ENCODE results near the gene ZWINT.
A peak's percentile ranks its signal among the peaks of the same experiment; 100 is the strongest.

The ZWINT gene

GRCh38 chr10:56360967-56361612 lies at the start of gene ZWINT:
ZWINT (minus strand) TSS chr10:56361259; CDS start chr10:56361236, 23 bp downstream.
- DNase-seq (ENCODE audit: low spot score) = peak; percentile 97

- no peak for DNase-seq (ENCODE audit: low spot score)
Measured at GRCh38 chr10:56383806-56384205, 22.7 kb upstream of the ZWINT start.

- DNase-seq (ENCODE audit: low spot score) = peak; percentile 24
Measured at GRCh38 chr10:56370217-56371113, 9.4 kb upstream of the ZWINT start.

DNA sequence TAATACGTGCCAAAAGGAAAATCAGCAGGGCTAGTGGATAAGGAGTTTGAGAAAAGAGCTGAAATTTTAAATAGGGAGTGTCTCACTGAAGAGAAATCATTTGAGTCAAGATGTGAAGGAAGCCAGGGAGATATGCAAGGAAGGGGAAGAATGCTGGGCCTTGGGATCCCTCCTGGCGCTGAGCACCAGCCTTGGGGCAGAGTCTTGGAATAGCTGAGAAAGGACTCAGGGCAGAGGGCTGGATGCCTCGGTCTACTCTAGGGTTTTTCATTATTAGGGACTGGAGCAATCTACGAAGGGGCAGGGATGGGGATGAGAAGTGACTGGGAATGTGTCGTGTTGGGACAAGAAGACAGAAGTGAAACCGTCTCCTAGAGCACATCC lies 484 bp downstream of the ZWINT start:
- peak; percentile 1 for DNase-seq (ENCODE audit: low spot score)

- no peak for DNase-seq (ENCODE audit: low spot score)
Measured at GRCh38 chr10:56359837-56360236, 1.2 kb downstream of the ZWINT start.

DNA sequence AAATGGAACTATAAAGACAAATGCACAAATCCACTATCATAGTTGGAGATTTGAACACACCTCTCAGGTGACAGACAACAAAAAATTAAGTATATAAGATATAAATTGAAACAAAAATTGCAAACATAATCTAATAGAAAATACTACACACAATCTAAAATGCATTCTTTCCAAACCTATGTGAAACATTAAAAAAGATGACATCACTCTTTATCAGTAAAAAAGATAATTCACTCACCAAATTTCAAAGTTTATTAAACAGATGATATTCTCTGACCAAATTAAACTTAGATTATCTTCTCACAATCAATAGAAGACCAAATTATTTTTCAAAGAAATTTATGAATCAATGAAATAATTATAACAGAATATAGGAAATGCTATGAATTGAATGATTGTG lies 4.0 kb downstream of the ZWINT start:
- DNase-seq (ENCODE audit: low spot score) = no peak

DNA sequence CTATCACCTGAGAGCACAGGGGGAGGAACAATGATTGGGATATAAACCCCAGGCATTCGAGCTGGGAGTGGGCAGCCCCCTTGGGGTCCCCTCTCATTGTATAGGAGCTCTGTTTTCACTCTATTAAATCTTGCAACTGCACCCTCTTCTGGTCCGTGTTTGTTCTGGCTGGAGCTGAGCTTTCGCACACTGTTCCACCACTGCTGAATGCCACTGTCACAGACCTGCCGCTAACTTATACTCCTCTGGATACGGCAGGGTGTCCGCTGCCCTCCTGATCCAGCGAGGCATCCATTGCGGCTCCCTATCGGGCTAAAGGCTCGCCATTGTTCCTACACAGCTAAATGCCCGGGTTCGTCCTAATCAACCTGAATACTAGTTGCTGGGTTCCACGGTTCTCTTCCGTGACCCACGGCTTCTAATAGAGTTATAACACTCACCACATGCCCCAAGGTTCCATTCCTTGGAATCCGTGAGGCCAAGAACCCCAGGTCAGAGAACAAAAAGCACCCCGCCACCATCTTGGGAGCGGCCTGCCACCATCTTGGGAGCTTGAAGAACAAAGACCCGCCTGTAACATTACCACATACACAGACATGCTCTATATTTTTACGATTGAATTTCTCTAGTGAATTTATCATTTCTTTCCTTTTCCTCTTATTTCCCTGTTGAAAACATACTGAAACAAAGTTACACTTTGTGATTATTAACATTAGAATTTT lies 9.0 kb downstream of the ZWINT start:
- no peak for DNase-seq (ENCODE audit: low spot score)

DNA sequence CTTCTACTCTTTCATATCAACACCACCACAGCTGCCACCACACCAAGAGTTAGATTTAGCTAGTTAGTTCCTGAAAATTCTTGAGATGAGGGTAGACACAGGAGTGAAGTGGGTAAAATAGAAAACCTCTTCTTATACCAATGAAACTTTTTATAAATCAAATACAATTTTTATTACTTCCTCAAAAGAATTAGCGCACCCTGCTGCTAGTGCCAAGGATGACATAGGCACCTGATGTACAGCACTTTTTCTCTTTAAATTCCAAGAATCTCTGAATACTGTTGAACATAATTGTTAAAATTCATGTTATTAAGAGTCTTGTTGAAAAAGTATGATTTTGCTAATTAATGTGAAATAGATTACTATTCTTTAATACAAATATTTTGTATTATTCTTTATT lies 11.4 kb downstream of the ZWINT start:
- no peak for DNase-seq (ENCODE audit: low spot score)

GRCh38 chr10:56348101-56348500 lies 13.0 kb downstream of the ZWINT start:
- no peak for DNase-seq (ENCODE audit: low spot score)

DNA sequence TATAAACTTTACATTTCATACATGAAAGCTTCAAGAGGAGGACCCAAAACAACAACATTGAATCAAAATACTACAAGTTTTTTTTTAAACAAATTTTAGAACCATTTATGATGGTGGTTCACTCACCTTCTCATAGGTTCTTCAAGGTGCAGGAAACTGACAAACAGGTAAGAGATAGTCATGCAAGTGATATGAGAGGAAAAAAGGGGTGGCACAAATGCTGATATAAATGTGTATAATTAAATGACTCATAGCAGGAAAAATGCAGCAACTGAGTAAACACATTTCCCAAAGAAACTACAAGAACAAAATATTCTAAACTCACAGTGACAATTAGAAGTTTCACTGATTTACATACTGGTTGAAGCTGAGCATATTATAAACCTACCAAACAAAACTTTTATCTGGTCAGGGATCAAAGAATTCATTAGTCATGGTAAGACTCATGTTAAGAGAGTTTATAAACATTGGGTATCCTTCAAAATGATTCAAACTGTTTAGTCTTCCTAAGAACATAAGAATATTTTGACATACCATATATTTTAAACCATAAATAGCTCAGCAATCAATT lies 14.1 kb downstream of the ZWINT start:
- DNase-seq (ENCODE audit: low spot score) = peak; percentile 10

DNA sequence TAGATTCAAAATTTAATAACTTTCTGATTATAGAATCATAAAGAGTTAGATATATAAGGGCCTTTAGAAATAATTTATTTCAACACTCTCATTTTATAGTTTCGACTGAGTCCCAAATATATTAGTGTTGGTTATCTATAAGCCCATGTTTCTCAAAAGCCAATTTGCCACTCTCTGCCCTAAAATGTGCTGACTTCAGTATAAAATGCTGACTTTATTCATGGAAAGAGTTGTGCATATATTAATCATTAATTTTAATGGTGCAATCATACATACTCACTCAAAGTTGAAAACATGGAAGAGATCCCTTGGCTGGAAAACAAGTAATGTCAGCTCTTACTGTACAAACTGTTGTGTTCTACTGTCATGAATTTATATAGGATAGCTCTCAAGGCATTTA lies 19.4 kb downstream of the ZWINT start:
- DNase-seq (ENCODE audit: low spot score) = no peak

- no peak for DNase-seq (ENCODE audit: low spot score)
Measured at GRCh38 chr10:56329961-56330360, 31.1 kb downstream of the ZWINT start.

- DNase-seq (ENCODE audit: low spot score) = no peak
Measured at GRCh38 chr10:56327118-56327517, 33.9 kb downstream of the ZWINT start.

- DNase-seq (ENCODE audit: low spot score) = peak; percentile 74
Measured at GRCh38 chr10:56319386-56319785, 41.7 kb downstream of the ZWINT start.

DNA sequence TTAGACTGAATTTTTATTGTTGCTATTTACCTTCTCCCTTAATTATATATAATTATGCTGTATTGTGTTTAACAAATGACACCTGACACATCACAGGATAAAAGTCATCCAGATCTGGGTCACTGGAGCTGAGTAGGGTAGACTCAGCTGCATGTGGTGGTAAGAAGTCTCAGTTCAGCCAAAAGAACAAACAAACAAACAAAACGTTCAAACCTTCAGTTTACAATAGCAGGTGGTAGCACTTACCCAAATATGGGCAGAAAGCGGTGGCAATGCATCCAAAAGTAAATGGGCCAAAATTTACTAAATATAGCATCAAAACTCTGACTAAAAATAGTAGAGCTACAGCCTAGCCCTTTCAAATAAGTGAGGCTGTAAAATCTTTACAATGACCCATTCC lies 42.2 kb downstream of the ZWINT start:
- DNase-seq (ENCODE audit: low spot score) = no peak

GRCh38 chr10:56317603-56318002 lies 43.5 kb downstream of the ZWINT start:
- no peak for DNase-seq (ENCODE audit: low spot score)

- DNase-seq (ENCODE audit: low spot score) = peak; percentile 4
Measured at GRCh38 chr10:56316603-56317002, 44.5 kb downstream of the ZWINT start.

Data from kidney tubule cell (primary cell).